IMR-90 (cell line): Measurements from ENCODE around the gene SSH2. TPM values are rescaled to one million over a fixed set of nuclear protein-coding genes. Genes with fewer than 3 reads are reported as not detected.

Source experiments
- ATAC-seq: fragments of 200-7000 bp; cut with Tn5 transposase; 2 replicates; pipeline ENCODE4 v1.9.1; 2020; ENCODE audit warnings: low read depth, mild to moderate bottlenecking, moderate library complexity
- BruUV-seq: library from RNA; stranded (reverse); fragments of 400-500 nt; replicated peaks from 2 replicates; lab custom pipeline; 2021; lab: Mats Ljungman, UMichigan
- CTCF ChIA-PET: fragments of 300-600 bp; formaldehyde crosslinking; extraction: SDS; loops from one replicate; lab custom pipeline; 2021; ENCODE audit warnings: antibody characterized with exemption; lab: Yijun Ruan, JAX
- POLR2A ChIA-PET: fragments of 300-600 bp; sonication (Branson Sonifier 250); formaldehyde crosslinking; loops from one replicate; lab custom pipeline; 2022; ENCODE audit warnings: antibody characterized with exemption; ENCODE audit not compliant: unreplicated experiment; lab: Charles Lee
- DNase-seq: peaks from one replicate; pipeline ENCODE4 v3.0.0; 2013
- H2AFZ ChIP-seq: replicated peaks from 2 replicates; pipeline ENCODE3; 2013; ENCODE audit warnings: low read length, mild to moderate bottlenecking; ENCODE audit not compliant: poor library complexity
- H2AK5ac ChIP-seq: 2 replicates; pipeline ENCODE4 v1.6.1; 2013; ENCODE audit warnings: low read depth, low read length, inconsistent platforms
- H2AK9ac ChIP-seq: replicated peaks from 2 replicates; pipeline ENCODE3; 2013; ENCODE audit warnings: mild to moderate bottlenecking, low read depth, low read length, moderate library complexity; ENCODE audit not compliant: poor library complexity
- H2BK120ac ChIP-seq: 2 replicates; pipeline ENCODE4 v1.6.1; 2013; ENCODE audit warnings: low read depth, low read length, inconsistent platforms
- H2BK15ac ChIP-seq: 3 replicates; pipeline ENCODE4 v1.6.1; 2013; ENCODE audit warnings: low read depth, low read length, inconsistent platforms
- H2BK20ac ChIP-seq: 2 replicates; pipeline ENCODE4 v1.6.1; 2013; ENCODE audit warnings: low read depth, mild to moderate bottlenecking, inconsistent platforms, low read length, moderate library complexity
- H2BK5ac ChIP-seq: 2 replicates; pipeline ENCODE4 v1.6.1; 2013; ENCODE audit warnings: mild to moderate bottlenecking, low read depth, low read length, inconsistent platforms; ENCODE audit not compliant: poor library complexity, severe bottlenecking
- H3K14ac ChIP-seq: replicated peaks from 2 replicates; pipeline ENCODE4 v1.6.1; 2013; ENCODE audit warnings: low read depth, low read length, inconsistent platforms
- H3K18ac ChIP-seq: 2 replicates; pipeline ENCODE4 v1.6.1; 2013; ENCODE audit warnings: low read depth, low read length, control low read depth
- H3K23ac ChIP-seq: 2 replicates; pipeline ENCODE4 v1.6.1; 2013; ENCODE audit warnings: low read depth, low read length, inconsistent platforms
- H3K27ac ChIP-seq: 2 replicates; pipeline ENCODE4 v1.5.1; 2013; ENCODE audit warnings: mild to moderate bottlenecking, control low read depth, low read length; ENCODE audit not compliant: insufficient read depth
- H3K27me3 ChIP-seq: 2 replicates; pipeline ENCODE4 v1.6.1; 2013; ENCODE audit warnings: low read length; ENCODE audit not compliant: control insufficient read depth, insufficient read depth
- H3K36me3 ChIP-seq: 2 replicates; pipeline ENCODE4 v1.6.1; 2013; ENCODE audit warnings: low read length, mixed read lengths; ENCODE audit not compliant: control insufficient read depth, insufficient read depth
- H3K4ac ChIP-seq: 2 replicates; pipeline ENCODE4 v1.6.1; 2013; ENCODE audit warnings: low read depth, low read length, inconsistent platforms
- H3K4me1 ChIP-seq: 2 replicates; pipeline ENCODE4 v1.6.1; 2013; ENCODE audit warnings: low read length, mixed read lengths; ENCODE audit not compliant: control insufficient read depth, insufficient read depth
- H3K4me2 ChIP-seq: 2 replicates; pipeline ENCODE4 v1.6.1; 2013; ENCODE audit warnings: low read depth, mild to moderate bottlenecking, control low read depth, low read length, moderate library complexity
- H3K4me3 ChIP-seq: 2 replicates; pipeline ENCODE4 v1.5.1; 2013; ENCODE audit warnings: low read depth, mild to moderate bottlenecking, control low read depth, low read length, moderate library complexity; ENCODE audit not compliant: insufficient read depth
- H3K56ac ChIP-seq: 2 replicates; pipeline ENCODE4 v1.6.1; 2013; ENCODE audit warnings: low read length, inconsistent platforms; ENCODE audit not compliant: insufficient read depth; ENCODE audit errors: extremely low read depth
- H3K79me1 ChIP-seq, 2 experiments: 2 replicates each; pipeline ENCODE4 v1.6.1; 2013; ENCODE audit warnings: low read length in 2 of 2, inconsistent platforms in 1 of 2, low read depth in 1 of 2
- H3K9ac ChIP-seq: 2 replicates; pipeline ENCODE4 v1.6.1; 2013; ENCODE audit warnings: low read depth, low read length, control low read depth
- H3K9me1 ChIP-seq: 2 replicates; pipeline ENCODE4 v1.6.1; 2013; ENCODE audit warnings: low read length, inconsistent platforms; ENCODE audit not compliant: insufficient read depth
- H3K9me3 ChIP-seq: 2 replicates; pipeline ENCODE4 v1.6.1; 2013; ENCODE audit warnings: low read length; ENCODE audit not compliant: control insufficient read depth, insufficient read depth
- H4K20me1 ChIP-seq: 2 replicates; pipeline ENCODE4 v1.6.1; 2013; ENCODE audit warnings: low read length, inconsistent platforms; ENCODE audit not compliant: insufficient read depth
- H4K5ac ChIP-seq: 2 replicates; pipeline ENCODE4 v1.6.1; 2013; ENCODE audit warnings: mild to moderate bottlenecking, low read depth, low read length, control low read depth
- H4K8ac ChIP-seq, 2 experiments: 2 replicates each; pipeline ENCODE4 v1.6.1; 2013; ENCODE audit warnings: low read depth in 2 of 2, low read length in 2 of 2, control low read depth in 1 of 2, inconsistent platforms in 1 of 2
- H4K91ac ChIP-seq: 2 replicates; pipeline ENCODE4 v1.6.1; 2013; ENCODE audit warnings: low read depth, low read length, inconsistent platforms; ENCODE audit not compliant: insufficient read depth
- CEBPB ChIP-seq: IDR thresholded peaks from 2 replicates; pipeline ENCODE4 v1.6.1; 2012; ENCODE audit warnings: low read depth, low read length, improper control_type of control experiment
- FOS ChIP-seq: fragments of 150-350 bp; IDR thresholded peaks from 2 replicates; pipeline ENCODE4 v1.6.1; 2016; ENCODE audit warnings: low read depth, low read length
- RAD21 ChIP-seq: IDR thresholded peaks from 2 replicates; pipeline ENCODE4 v1.6.1; 2012; ENCODE audit warnings: low read length, improper control_type of control experiment
- WGBS, 2 experiments: methylation state at CpG; one replicate each; pipeline versions ENCODE4 v1.1.5 to v1.1.7; 2013; ENCODE audit warnings: missing lambda C conversion rate in 2 of 2; ENCODE audit not compliant: insufficient read length in 1 of 2; ENCODE audit errors: extremely low coverage in 2 of 2; 5-methylcytosine and 5-hydroxymethylcytosine counted together
- dilution Hi-C: fragments of 300-500 bp; cut with HindIII; formaldehyde crosslinking; loops from one replicate; pipeline ENCODE4 v1.14.3; 2018; ENCODE audit warnings: low sequenced_read_pairs; ENCODE audit not compliant: unreplicated experiment
- in situ Hi-C: fragments of 300-500 bp; cut with MboI; formaldehyde crosslinking; loops from 3 replicates; pipeline ENCODE4 v1.14.3; 2019; ENCODE audit warnings: low sequenced_read_pairs, inconsistent platforms, mixed read lengths
- intact Hi-C: fragments of 100-400 bp; cut with micrococcal nuclease; formaldehyde crosslinking; loops from 2 replicates; pipeline ENCODE4 v1.10.0; 2022
- polyA plus RNA-seq, 3 experiments: library from polyadenylated mRNA; depleted of rRNA; stranded (reverse); fragments of >200 nt; gene quantifications; 2 replicates each; pipeline ENCODE4 v1.2.3, GENCODE V29; 2012; ENCODE audit warnings: low replicate concordance in 1 of 3
- total RNA-seq: library from RNA; depleted of rRNA; stranded (reverse); fragments of >200 nt; gene quantifications from 2 replicates; pipeline ENCODE4 v1.2.3, GENCODE V29; 2012
- TF ChIP-seq, protein P1 (sequence below): conservative IDR thresholded peaks from 2 replicates; pipeline ENCODE4 v1.5.1; 2012; ENCODE audit warnings: mild to moderate bottlenecking, low read depth, low read length, improper control_type of control experiment
- TF ChIP-seq, protein P2 (sequence below): fragments of 150-350 bp; IDR thresholded peaks from 2 replicates; pipeline ENCODE4 v1.6.1; 2016; ENCODE audit warnings: low read depth, mild to moderate bottlenecking, low read length, moderate library complexity, borderline replicate concordance

Gene SSH2
- total and polyA plus RNA-seq, 2 of the 4 experiments (the other 2 are of a cell fraction), result 9.3 TPM

GRCh38 chr17:29709866-29710519 is 220.0 kb downstream of the SSH2 start:
- in situ Hi-C loops, result no loop called here
- CTCF ChIA-PET, result interaction anchor here (1.1 kb wide), 1 partner anchor 22 kb away, joined by 3 read pairs; no protein-coding TSS in a partner anchor
- Histone ChIP-seq H3K4me2 (peak overlapping the region; percentile 73), H3K4ac (peak overlapping the region; percentile 54; the same call in 1 of the 2 replicates), H2AK5ac (no peak overlapping the region), H2BK5ac (peak overlapping the region; percentile 82), H3K36me3 (0 out of 2 replicates have a peak, but pooled peaks cover 2% of the 10 kb centered on the region), H3K9me3 (no peaks in the 10 kb centered on the region), H3K9ac (no peak overlapping the region), H4K91ac (0 out of 2 replicates have a peak overlapping the region, but pooled peaks have one; percentile 20), H3K14ac (peak overlapping the region; percentile 87), H3K79me1 (peaks cover 4 to 28% of the 10 kb centered on the region in 2 experiments; a peak in 3 of 4 replicates), H3K56ac (0 out of 2 replicates have a peak overlapping the region, but pooled peaks have one; percentile 35), H3K27ac (peak overlapping the region; percentile 42; the same call in 1 of the 2 replicates), H2BK120ac (peak overlapping the region; percentile 83), H4K20me1 (peaks cover 3% of the 10 kb centered on the region; the same call in 1 of the 2 replicates), H3K4me3 (no peak overlapping the region), H2BK20ac (0 out of 2 replicates have a peak overlapping the region, but pooled peaks have one; percentile 71), H2BK15ac (0 out of 3 replicates have a peak overlapping the region, but pooled peaks have one; percentile 1), H3K27me3 (no peaks in the 10 kb centered on the region), H4K8ac (peak overlapping the region in 1 of 2 experiments; percentile 62; a peak in 2 of 4 replicates), H3K9me1 (peaks cover 13% of the 10 kb centered on the region), H3K18ac (peak overlapping the region; percentile 89), H2AK9ac (no peak overlapping the region), H4K5ac (peak overlapping the region; percentile 30), H3K23ac (peak overlapping the region; percentile 64), H2AFZ (no peak overlapping the region), H3K4me1 (peaks cover 16% of the 10 kb centered on the region)
- no TSS peak for BruUV-seq
- WGBS, 2 experiments, result no CpG with 5 or more reads among the region's 3 CpGs
- intact Hi-C loops, result no loop called here
- POLR2A ChIA-PET, result no interaction called here
- dilution Hi-C loops, result no loop called here
- DNase-seq (peak; percentile 52), ATAC-seq (peak; percentile 56)
- TF ChIP-seq, protein P1, sequence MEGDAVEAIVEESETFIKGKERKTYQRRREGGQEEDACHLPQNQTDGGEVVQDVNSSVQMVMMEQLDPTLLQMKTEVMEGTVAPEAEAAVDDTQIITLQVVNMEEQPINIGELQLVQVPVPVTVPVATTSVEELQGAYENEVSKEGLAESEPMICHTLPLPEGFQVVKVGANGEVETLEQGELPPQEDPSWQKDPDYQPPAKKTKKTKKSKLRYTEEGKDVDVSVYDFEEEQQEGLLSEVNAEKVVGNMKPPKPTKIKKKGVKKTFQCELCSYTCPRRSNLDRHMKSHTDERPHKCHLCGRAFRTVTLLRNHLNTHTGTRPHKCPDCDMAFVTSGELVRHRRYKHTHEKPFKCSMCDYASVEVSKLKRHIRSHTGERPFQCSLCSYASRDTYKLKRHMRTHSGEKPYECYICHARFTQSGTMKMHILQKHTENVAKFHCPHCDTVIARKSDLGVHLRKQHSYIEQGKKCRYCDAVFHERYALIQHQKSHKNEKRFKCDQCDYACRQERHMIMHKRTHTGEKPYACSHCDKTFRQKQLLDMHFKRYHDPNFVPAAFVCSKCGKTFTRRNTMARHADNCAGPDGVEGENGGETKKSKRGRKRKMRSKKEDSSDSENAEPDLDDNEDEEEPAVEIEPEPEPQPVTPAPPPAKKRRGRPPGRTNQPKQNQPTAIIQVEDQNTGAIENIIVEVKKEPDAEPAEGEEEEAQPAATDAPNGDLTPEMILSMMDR, result no peak
- TF ChIP-seq RAD21 (no peak), FOS (no peak), CEBPB (peak; percentile 94)
- TF ChIP-seq, protein P2, sequence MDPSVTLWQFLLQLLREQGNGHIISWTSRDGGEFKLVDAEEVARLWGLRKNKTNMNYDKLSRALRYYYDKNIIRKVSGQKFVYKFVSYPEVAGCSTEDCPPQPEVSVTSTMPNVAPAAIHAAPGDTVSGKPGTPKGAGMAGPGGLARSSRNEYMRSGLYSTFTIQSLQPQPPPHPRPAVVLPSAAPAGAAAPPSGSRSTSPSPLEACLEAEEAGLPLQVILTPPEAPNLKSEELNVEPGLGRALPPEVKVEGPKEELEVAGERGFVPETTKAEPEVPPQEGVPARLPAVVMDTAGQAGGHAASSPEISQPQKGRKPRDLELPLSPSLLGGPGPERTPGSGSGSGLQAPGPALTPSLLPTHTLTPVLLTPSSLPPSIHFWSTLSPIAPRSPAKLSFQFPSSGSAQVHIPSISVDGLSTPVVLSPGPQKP, result no peak
